T-helper 2 cell (primary cell): ENCODE data around the gene DHRS9.
A peak's percentile ranks its signal among the peaks of the same experiment; 100 is the strongest.
"Not testable (repeated sequence)": the region's sequence is repeated elsewhere in the genome, so short reads cannot be mapped to it uniquely, and the experiment has no call there.

Source experiments
- DNase-seq, 5 experiments: peaks; one replicate each; pipeline versions ENCODE4 v3.0.0 to v3.0.0-alpha.2; 2012 to 2022
- total RNA-seq, 2 donors: gene quantifications; one replicate each; lab custom pipeline; 2026; lab: John Stamatoyannopoulos, UW

The DHRS9 gene
- total RNA-seq, result 0 to 0.07 reads per million in 2 donors

DNA sequence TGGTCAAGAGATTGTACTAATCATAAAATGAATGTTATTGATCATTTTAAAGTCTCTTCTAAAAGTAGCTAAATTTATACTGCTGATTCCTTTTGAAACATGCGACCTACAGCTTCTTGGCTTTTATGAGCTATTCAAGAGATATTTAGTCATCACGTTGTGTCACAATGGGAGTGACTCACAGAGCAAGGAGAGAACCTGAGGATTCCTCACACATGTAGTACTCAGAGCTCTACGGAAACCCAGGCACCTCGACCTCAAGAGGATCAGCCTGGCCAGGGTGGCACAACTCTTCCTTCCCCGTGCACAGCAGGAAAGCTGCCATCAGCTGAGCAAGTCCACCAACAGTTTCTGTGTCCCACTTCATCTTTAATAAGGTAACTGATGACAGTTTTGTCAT is at the start of gene DHRS9:
TSS of gene DHRS9 (plus strand) at position 223 of the 400 bp plus-strand sequence. CDS start 12,019 bp downstream, outside the sequence.
- no peak for DNase-seq

DNA sequence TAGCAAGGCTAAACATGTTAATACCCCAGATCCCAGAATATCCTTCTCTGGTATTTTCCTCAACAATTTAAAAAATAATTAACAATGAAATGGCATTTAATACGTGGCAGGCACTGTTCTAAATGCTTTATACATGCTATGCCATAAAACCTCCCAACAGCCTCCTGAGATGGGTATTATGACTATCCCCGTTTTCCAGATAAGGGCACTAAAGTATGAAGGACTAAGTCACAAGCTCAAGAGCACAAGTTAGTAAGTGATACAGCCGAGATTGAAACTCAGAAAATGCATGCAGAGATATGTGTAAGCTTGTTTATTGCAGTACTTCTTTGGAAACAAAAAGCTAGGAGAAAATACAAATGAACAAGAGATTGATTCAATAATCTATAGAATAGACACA is 46.2 kb upstream of the DHRS9 start:
- no peak for DNase-seq

DNA sequence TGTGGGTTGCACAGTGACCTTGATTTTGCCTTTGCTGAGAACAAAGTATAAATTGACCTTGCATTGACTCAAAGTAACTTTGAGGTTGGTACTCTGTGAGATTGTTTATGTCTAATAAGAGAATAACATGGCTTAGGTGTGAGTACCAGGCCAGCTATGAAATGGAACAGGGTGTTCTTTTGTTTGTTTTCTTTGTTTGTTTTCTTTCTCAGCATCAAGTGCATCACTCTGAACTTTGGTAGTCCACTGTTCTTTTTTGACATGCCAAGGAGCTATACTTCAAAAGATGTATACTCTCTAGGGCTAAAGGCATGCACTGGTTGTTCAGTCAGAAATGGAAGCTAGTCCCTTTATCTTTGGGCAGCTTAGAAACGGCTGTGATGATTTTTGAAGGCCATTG is 43.3 kb upstream of the DHRS9 start:
- no peak for DNase-seq

DNA sequence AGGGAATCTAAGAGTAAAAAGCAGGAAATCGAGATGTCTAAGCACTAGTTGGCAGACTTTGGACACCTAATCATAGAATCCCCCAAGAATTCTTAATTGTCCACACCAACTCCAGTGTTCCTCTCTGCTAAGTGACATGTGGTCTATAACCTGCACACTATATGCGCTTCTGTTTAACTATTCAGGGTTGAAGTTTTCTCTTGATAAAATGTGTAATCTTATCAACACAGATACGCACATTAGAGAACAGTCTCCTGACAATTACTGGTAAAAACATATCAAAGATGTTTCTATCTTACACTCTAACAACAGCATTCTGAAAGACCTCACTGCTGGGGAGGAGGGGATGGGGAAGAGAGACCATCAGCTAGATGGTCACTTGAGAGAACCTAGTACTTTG is 42.1 kb upstream of the DHRS9 start:
- DNase-seq, result no peak

DNA sequence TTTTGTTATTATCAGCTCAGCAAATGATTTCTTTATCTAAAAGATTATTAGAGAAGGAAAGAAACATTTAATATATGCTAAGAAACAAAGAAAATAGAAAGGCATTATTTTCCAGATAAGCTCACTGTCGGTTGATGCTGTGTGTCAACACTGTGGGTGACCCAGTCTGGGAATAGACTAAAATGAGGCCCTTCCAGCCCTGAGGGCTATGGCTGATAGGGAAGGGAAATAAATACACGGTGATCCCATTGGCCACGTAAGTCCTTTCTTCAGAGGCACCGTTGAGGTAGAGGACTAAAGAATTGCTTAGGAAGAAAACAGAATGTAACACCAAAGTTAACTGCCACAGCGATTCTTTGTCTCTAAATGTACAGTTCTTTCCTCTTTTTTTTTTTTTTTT is 40.0 kb upstream of the DHRS9 start:
- DNase-seq, result no peak

DNA sequence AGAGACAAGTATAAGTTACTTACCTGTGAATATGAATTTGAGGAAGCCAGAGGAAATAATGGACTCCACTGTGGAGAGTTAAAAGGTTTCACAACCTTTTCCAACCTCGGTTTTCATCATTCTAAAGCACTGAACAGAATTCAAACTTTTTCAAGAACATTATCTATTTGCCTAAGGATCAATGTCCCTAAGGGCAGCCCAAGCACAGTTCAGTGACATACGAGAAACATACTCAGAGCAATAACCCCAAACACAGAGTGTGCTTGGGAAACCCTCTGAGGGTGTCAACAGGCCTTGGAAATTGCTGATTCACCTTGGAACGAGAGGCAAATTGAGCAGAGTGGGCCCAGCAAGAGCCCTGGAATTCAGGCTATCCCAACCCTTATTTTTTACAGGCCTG is 38.2 kb upstream of the DHRS9 start, which contains the start of gene ABCB11:
TSS of gene ABCB11 (minus strand) at position 123 of the 400 bp plus-strand sequence. CDS start 13,199 bp downstream, outside the sequence.
- DNase-seq, result no peak

DNA sequence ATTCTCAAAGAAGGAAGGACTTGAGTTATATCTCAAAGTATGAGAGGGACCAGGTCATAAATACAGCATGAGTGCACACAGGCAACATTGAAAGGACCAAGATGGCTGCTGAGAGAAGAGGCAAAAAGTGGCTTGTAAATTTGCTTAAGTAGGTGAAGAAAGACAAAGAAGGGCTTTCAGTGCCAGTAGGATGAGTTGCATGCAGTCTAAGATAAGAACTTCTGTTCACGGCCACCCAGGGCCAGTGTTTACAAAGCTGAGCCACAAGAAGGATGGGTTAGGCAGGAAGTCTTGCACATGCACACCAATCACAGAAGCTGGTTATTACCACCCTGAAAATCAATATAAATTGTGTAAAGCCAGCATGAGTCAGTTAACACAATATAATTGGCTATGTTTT is 35.1 kb upstream of the DHRS9 start:
- DNase-seq, result peak in 1 of 5 experiments; percentile 78

DNA sequence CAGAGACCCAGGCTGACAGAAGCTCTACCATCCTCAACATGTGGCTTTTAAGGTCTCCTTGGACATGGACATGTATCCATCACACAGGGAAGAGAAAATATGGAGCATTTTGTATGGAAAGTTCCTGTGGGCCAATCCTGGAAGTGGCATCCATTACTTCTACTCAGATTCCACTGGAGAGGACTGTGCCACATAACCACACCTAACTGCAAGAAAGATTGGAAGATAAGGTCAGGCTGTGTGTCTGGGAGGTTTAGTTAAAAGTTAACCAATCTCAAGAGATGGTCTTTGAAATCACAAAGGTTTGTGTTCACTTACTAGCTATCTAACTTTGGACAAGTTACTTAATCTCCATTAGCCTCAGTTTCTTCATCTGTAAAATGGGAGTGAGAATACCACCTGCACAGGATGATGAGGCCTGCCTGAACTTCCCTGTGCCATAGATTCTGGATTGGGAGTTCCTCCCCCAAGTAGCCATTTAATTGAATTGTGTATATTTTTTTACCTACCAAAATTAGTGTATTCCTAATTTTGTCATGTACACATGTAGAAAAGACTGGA is 34.3 kb upstream of the DHRS9 start:
- no peak for DNase-seq

DNA sequence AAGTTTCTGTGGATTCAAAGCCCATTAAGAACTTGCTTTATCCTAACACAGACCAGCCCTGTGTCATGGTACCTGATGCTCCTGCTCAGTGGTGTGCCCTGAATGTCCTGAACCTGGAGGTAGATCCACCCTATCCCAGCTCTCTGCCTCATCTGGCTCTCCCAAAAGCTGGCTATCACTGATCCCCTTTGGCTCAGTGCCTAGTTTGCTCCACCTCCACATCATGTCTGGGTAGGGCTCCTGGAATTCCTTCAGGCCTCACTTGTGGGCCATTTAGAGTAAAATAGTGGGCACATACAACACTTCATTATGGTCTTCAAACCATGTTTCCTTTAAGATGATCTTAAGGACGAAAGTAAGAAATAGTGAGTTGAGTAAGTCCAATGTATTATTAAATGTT is 33.5 kb upstream of the DHRS9 start:
- no peak for DNase-seq

DNA sequence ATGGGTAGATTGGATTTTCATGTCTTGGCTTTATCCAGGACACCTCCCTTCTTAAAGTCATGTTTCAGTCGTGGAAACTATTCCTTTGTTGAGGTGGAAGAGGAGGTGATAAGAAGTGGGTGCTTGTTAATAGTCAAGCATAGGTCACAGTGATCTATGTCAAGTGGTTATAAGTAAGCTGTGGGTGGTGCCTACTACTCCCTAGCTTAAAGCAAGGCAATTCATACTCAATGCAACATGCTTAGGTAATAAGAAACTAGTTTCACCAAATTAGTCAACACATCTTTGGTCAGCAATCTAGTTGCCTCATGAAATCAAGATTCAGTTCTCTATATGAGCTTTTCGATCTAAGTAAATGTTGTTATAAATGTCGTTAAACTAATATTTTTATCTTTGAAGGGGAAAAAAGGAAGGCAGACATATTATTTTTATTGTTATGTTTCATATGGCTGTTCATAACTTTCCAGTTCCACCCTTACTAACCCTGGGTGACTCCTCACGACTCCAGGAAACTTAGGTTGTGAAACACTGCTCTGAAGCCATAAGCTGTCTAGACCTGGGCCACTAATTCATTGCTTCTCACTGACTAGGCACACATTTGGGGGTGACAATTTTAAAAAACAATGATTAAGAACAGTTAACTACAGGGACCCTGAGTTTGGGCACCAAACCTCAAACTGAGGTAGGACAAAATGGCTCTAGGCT is 32.5 kb upstream of the DHRS9 start:
- no peak for DNase-seq

DNA sequence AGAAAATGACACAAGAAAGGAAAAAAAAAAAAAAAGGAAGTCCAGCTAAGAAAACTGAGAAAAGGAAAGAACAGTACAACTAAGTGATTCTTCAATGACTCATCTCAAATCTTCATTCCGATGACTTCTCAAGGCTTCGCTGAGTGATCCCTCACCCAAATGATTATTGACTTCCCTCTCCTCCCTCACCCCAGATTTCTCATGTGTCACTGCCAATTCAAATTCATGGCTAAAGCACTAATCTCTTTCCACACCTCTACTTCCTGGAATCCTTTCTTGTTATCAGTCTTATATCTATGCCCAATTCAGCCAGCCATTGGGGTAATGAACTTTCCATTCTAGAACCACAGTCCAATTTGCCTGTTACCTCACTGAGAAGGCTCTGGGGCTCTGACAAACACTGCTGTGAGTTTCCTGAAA is 31.0 kb upstream of the DHRS9 start:
- DNase-seq, result no peak

DNA sequence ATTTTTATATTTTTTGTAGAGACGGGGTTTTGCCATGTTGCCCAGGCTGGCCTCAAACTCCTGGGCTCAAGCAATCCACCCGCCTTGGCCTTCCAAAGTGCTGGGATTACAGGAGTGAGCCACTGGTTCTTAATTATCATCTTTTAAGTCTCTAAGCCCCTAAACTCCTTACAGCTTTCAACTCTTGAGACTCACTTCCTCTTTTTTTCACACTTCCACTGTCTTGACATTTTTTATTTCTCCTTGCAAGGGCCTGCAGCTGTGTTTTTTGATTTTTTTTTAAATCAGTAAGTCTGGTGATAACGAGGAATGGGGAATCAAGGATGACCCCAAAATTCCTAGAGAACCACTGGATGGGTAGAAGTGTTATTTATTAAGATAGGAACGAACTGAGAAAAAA is 29.7 kb upstream of the DHRS9 start:
- no peak for DNase-seq

DNA sequence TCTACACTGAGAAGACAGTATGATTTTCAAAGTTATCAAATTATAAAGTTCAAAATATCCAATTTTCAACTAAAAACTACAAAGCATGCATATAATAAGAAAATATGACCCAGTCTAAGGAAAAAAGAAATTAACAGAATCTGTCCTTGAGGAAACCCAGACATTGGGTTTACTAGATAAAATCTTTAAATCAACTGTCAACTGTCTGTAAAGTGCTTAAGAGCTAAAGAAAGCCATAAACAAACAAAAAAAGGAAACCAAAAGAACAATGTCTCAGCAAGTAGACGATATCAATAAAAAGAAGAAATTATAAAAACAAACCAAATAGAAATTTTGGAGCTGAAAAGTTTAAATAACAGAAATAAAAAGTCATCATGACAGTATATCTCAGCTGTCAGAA is 27.8 kb upstream of the DHRS9 start:
- DNase-seq, result peak in 1 of 5 experiments; percentile 16

DNA sequence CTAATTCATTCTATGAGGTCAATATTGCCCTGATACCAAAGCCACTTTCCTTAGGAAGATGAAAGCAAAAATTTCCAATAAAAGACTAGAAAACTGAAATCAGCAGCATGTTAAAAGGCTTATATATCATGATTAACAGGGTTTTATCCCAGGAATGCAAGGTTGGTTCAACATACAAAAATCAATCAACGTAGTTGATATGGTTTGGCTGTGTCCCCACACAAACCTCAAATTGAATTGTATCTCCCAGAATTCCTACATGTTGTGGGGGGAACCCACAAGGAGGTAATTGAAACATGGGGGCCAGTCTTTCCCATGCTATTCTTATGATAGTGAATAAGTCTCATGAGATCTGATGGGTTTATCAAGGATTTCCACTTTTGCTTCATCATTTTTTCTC is 26.5 kb upstream of the DHRS9 start:
- DNase-seq, result no peak

DNA sequence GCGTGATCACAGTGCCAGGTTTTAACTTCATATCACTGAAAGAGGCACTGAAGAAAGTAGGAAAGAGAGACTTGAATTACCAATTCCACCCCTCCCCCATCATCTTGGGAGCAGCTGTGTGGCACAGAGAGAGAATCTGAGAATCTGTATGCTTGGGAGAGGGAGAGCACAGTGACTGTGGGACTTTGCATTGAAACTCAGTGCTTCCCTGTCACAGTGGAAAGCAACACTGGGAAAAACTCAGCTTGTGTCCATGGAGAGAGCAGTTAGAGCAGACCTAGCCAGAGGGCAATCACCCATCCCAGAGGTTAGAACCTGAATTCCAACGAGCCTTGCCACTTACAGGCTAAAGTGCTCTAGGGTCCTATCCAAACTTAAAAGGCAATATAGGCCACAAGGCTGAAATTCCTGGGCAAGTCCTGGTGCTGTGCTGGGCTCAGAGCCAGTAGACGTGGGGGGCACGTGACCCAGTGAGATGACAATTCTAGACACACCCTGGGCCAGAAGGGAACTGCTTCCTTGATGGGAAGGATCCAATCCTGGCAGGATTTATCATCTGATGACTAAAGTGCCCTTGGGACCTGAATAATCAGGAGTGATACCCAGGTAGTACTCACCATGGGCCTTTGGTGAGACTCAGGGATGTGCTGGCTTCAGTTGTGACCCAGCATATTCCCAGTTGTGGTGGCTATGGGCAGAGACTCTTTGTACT is 22.8 kb upstream of the DHRS9 start:
- no peak for DNase-seq

DNA sequence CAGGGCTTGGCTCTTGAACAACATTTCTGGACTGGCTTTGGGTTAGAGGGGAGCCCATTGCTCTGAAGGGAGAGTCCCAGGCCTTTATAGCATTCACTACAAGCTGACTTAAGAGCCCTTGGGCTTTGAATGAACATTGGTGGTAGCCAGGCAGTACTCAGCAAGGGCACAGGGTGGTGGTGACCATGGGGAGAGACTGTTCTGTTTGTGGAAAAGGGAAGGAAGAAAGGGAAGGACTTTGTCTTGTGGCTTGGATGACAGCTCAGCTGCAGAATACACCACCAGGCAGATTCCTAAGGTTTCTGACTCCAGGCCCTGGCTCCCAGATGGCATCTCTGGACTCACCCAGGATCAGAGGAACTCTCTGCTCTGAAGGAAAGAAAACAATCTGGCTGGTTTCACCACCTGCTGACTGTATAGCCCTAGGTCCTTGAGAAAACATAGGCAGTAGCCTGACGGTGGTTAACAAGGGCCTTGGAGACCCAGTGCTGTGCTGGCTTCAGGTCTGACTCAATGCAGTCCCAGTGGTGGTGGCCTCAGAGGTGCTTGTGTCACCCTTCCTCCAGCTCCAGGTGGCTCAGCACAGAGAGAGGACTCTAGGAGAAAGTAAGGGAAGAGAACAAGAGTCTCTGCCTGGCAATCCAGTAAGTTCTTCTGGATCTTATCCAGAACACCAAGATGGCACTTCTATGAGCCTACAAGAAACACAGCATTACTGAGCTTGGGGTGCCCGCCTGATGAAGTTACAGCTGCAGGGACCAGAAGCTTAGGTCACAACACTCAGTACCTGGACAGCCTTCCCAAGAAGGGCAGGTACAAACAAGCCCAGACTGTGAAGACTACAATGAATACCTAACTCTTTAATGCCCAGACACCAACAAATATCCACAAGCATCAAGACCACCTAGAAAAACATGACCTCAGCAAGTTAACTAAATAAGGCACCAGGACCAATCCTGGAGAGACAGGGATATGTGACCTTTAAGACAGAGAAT is 21.8 kb upstream of the DHRS9 start:
- DNase-seq, result no peak

DNA sequence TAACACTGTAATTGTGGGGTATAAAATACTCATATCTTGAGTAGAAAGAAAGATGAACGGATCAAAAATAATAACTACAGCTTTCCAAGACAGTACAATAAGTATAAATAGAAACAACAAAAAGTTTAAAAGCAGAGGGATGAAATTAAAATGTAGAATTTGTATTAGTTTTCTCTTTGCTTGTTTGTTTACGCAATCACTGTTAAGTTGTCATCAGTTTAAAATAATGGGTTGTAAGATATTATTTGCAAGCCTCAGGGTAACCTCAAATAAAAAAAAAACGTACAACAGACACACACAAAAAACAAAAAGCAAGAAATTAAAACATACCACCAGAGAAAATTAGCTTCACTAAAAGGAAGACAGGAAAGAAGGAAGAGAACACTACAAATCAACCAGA is 20.2 kb upstream of the DHRS9 start:
- DNase-seq, result no peak

DNA sequence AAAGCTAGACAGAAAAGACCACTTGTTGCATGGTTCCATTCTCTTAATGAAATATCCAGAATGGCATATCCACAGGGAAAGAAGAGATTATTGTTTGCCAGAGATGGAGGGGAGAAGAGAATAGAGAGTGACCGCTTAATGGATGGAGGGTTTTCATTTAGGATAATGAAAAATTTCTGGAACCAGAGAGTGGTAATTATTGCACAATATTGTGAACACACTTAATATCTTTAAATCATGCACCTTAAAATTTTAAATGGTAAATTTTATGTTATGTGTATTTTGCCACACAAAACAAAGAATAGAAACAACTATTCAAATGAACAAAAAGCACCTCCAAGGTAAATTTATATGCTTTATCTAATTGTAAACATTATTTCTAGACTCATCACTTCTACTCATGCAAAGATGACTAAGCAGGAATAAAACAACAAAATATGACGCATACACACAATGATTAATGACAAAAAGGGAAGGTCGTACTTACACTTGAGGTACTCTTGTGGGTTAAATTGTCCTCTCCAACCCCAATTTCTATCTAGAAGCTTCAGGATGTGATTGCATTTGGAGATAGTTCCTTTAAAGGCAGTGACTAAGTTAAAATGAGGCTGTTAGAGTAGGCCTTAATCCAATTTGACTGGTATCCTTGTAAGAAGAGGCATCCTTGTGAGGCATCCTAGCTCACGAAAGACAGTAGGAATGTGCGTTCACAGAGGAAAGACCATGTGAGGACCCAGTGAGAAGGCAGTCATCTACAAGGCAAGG is 18.7 kb upstream of the DHRS9 start:
- no peak for DNase-seq

DNA sequence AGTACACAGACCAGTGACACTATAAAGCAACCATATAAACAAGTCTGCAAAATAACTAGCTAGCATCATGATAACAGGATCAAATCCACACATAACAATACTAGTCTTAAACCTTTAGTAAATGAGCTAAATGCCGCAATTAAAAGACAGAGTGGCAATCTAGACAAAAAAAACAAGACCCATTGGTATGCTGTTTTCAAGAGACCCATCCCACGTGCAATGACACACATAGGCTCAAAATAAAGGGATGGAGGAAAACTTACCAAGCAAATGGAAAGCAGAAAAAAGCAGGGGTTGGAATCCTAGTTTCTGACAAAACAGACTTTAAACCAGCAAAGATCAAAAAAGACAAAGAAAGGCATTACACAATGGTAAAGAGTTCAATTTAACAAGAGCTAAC is 14.8 kb upstream of the DHRS9 start:
- DNase-seq, result not testable (repeated sequence)

DNA sequence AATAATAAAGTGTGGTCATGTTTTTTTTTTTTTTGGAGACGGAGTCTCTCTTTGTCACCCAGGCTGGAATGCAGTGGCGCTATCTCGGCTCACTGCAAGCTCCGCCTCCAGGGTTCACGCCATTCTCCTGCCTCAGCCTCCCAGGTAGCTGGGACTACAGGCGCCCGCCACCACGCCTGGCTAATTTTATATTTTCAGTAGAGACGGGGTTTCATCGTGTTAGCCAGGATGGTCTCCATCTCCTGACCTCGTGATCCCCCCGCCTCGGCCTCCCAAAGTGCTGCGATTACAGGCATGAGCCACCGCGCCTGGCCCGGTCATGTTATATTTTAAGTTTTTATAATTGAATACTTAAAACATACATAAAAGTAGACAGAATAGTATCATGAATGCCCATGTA is 5.2 kb upstream of the DHRS9 start:
- not testable (repeated sequence) for DNase-seq

DNA sequence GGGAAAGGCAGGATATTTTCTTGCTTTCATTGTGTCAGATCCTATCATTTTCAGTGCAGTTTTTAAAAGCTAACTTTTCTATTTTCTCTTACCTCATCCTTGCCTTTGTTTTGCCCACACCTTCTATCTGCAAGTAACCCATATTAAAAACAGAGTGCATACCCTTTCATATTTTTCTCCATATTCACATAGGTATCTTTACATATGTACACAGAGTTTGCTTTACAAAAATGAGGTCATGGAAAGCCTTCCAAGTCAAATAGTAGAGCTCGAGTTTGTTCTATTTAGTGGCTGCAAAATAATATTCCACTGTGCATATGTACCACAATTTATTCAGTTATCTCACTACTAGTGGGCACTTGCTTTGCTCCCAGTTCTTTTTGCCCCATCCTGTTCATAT is 3.9 kb upstream of the DHRS9 start:
- DNase-seq, result no peak
